Measurements from ENCODE around the gene MAD2L1BP.

The MAD2L1BP gene

GRCh38 chr6:43634702-43635303 lies 837 bp upstream of the MAD2L1BP start:
- DNase-seq (ENCODE audit: insufficient read length, low spot score) (peak; percentile 79), FAIRE-seq (no peak)
- TF ChIP-seq, protein P1, sequence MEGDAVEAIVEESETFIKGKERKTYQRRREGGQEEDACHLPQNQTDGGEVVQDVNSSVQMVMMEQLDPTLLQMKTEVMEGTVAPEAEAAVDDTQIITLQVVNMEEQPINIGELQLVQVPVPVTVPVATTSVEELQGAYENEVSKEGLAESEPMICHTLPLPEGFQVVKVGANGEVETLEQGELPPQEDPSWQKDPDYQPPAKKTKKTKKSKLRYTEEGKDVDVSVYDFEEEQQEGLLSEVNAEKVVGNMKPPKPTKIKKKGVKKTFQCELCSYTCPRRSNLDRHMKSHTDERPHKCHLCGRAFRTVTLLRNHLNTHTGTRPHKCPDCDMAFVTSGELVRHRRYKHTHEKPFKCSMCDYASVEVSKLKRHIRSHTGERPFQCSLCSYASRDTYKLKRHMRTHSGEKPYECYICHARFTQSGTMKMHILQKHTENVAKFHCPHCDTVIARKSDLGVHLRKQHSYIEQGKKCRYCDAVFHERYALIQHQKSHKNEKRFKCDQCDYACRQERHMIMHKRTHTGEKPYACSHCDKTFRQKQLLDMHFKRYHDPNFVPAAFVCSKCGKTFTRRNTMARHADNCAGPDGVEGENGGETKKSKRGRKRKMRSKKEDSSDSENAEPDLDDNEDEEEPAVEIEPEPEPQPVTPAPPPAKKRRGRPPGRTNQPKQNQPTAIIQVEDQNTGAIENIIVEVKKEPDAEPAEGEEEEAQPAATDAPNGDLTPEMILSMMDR (IDR thresholded peaks at IDR 0.05; ENCODE audit: insufficient read depth, missing control alignments) = no peak

DNA sequence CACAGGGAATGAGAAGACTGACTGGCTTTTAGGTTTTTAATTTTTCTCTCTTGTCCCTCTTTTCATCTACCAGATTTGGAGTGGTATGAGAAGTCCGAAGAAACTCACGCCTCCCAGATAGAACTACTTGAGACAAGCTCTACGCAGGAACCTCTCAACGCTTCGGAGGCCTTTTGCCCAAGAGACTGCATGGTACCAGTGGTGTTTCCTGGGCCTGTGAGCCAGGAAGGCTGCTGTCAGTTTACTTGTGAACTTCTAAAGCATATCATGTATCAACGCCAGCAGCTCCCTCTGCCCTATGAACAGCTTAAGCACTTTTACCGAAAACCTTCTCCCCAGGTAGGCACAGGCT lies 644 bp downstream of the MAD2L1BP start:
- FAIRE-seq (no peak), DNase-seq (ENCODE audit: insufficient read length, low spot score) (no peak)
- TF ChIP-seq, protein P1 (IDR thresholded peaks at IDR 0.05; ENCODE audit: insufficient read depth, missing control alignments) = no peak

- TF ChIP-seq, protein P1 (IDR thresholded peaks at IDR 0.05; ENCODE audit: insufficient read depth, missing control alignments) = no peak
- no peak for DNase-seq (ENCODE audit: insufficient read length, low spot score)
- no peak for FAIRE-seq
Observed at GRCh38 chr6:43639984-43640800, 4.6 kb downstream of the MAD2L1BP start.

DNA sequence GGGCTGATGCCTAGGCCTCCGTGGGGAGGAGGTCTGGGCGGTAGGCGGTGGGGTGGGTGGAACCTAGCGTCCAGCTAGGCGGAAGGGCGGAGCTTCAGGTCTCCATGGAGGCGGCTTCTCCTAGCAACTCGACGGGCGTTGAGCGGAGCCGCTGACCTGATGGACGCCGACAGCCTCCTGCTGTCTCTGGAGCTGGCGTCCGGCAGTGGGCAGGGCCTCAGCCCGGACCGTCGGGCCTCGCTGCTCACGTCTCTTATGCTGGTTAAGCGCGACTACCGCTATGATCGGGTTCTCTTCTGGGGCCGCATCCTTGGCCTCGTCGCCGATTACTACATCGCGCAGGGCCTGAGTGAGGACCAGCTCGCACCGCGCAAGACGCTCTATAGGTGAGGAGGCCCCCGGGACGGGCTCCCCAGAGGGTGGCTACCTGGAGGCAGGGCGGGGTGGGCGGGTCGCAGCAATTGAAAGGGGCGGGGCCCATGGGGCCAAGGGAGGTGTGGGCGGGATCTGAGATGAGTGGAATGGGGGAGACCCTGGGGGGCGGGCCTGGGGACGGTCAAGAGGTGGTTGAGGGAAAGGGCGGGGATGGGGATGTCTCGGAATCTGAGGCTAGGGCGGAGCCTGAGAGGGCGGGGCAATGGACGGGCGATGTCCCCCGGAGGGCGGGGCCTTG lies 9.4 kb downstream of the MAD2L1BP start, which contains the start of gene RSPH9:
Gene RSPH9, plus strand, starts transcription at position 97 of the 673 bp plus-strand sequence. Its CDS starts 63 bp downstream, at position 160.
- DNase-seq (ENCODE audit: insufficient read length, low spot score) = no peak
- FAIRE-seq = no peak
- TF ChIP-seq, protein P1 (IDR thresholded peaks at IDR 0.05; ENCODE audit: insufficient read depth, missing control alignments) = no peak

DNA sequence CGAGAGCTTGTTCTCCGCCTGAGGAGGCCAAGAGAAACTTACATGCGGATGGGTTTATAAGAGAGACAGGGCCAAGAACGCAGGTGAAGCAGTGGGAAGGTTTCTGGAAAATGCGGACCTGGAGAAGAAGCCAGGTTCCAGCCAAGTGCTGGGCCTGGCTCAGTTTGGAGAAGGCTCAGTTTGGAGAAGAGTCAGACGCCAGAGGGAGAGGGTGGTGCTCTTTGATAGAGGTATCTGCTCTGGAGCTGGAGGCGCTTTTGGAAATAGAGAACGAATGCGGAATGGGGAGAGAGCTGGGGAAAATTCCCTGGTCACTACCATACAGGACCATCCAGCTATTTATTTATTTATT lies 9.9 kb downstream of the MAD2L1BP start:
- DNase-seq (ENCODE audit: insufficient read length, low spot score) (no peak), FAIRE-seq (no peak)
- TF ChIP-seq, protein P1 (IDR thresholded peaks at IDR 0.05; ENCODE audit: insufficient read depth, missing control alignments) = no peak

DNA sequence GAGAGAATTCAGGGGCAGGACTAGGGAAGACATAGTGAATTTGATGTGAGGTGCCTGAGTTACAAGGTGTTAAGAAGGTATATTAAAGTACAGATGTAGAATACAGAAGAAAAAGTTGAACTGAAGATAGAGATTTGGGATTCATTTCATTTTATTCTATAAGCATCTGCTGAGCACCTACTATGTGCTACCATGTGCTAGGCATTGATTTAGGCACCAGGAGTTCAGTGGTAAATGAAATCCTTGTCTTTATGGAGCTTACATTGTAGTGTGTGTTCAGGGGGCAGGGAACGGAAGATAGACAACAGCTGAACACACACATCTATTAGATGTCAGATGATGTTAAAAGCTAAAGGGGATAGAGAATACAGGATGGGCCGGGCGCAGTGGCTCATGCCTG lies 12.0 kb downstream of the MAD2L1BP start:
- TF ChIP-seq, protein P1 (IDR thresholded peaks at IDR 0.05; ENCODE audit: insufficient read depth, missing control alignments) = no peak
- FAIRE-seq (no peak), DNase-seq (ENCODE audit: insufficient read length, low spot score) (no peak)

All from D721Med (cell line).